Liver (tissue), 9 donors: ENCODE data around the gene NCMAP. TPM values are rescaled to one million over a fixed set of nuclear protein-coding genes. Genes with fewer than 3 reads are reported as not detected.

Experiments
- DNase-seq: peaks from one replicate; pipeline ENCODE4 v3.0.0-alpha.2; 2017; ENCODE audit warnings: low spot score
- H3K27ac ChIP-seq, 2 donors: one replicate each; pipeline ENCODE4 v1.7.0; 2013; ENCODE audit warnings: inconsistent platforms in 2 of 2, low read length in 2 of 2, control low read depth in 1 of 2, low read depth in 1 of 2, mild to moderate bottlenecking in 1 of 2
- H3K27me3 ChIP-seq, 4 donors: one replicate each; pipeline versions ENCODE4 v1.6.1 to v1.7.0; 2013; ENCODE audit warnings: low read length in 3 of 4, inconsistent platforms in 1 of 4, mild to moderate bottlenecking in 1 of 4, moderate library complexity in 1 of 4; ENCODE audit not compliant: control insufficient read depth in 4 of 4, insufficient read depth in 4 of 4
- H3K36me3 ChIP-seq, 4 donors: one replicate each; pipeline versions ENCODE4 v1.6.1 to v1.7.0; 2013; ENCODE audit warnings: low read length in 3 of 4, mild to moderate bottlenecking in 3 of 4, low read depth in 1 of 4, moderate library complexity in 1 of 4; ENCODE audit not compliant: control insufficient read depth in 4 of 4, insufficient read depth in 3 of 4
- H3K4me1 ChIP-seq, 4 donors: one replicate each; pipeline versions ENCODE4 v1.6.1 to v1.7.0; 2013; ENCODE audit warnings: low read length in 3 of 4, mild to moderate bottlenecking in 3 of 4, moderate library complexity in 1 of 4; ENCODE audit not compliant: control insufficient read depth in 4 of 4, insufficient read depth in 4 of 4
- H3K4me3 ChIP-seq, 3 donors: one replicate each; pipeline versions ENCODE4 v1.6.1 to v1.7.0; 2013; ENCODE audit warnings: low read length in 3 of 3, control low read depth in 1 of 3, low read depth in 1 of 3, mild to moderate bottlenecking in 1 of 3
- H3K9ac ChIP-seq, 2 donors: one replicate each; pipeline ENCODE4 v1.7.0; 2013; ENCODE audit warnings: low read length in 2 of 2, mild to moderate bottlenecking in 2 of 2, moderate library complexity in 2 of 2, control low read depth in 1 of 2, low read depth in 1 of 2
- H3K9me3 ChIP-seq, 4 donors: one replicate each; pipeline versions ENCODE4 v1.6.1 to v1.7.0; 2013; ENCODE audit warnings: low read length in 3 of 4; ENCODE audit not compliant: control insufficient read depth in 4 of 4
- CTCF ChIP-seq: fragments of 150-350 bp; IDR thresholded peaks from 2 replicates; pipeline ENCODE4 v1.5.1; 2017; ENCODE audit warnings: improper control_type of control experiment, low read depth, low read length; ENCODE audit not compliant: missing input control
- EGR1 ChIP-seq, 2 donors: IDR thresholded peaks; 2 replicates each; pipeline ENCODE4 v1.6.1; 2016 to 2018; ENCODE audit warnings: antibody characterized with exemption in 2 of 2, low read depth in 2 of 2
- FOXA1 ChIP-seq: IDR thresholded peaks from 2 replicates; pipeline ENCODE4 v1.6.1; 2016; ENCODE audit warnings: antibody characterized with exemption
- GABPA ChIP-seq, 2 donors: IDR thresholded peaks in 1 of 2; conservative IDR thresholded peaks in 1 of 2; 2 replicates each; pipeline ENCODE4 v1.6.1; 2016; ENCODE audit warnings: antibody characterized with exemption in 2 of 2, mild to moderate bottlenecking in 1 of 2, moderate library complexity in 1 of 2
- HNF4A ChIP-seq, 2 donors: conservative IDR thresholded peaks; 2 replicates each; pipeline ENCODE4 v1.6.1; 2016; ENCODE audit warnings: antibody characterized with exemption in 2 of 2, mild to moderate bottlenecking in 2 of 2
- HNF4G ChIP-seq: IDR thresholded peaks from 2 replicates; pipeline ENCODE4 v1.6.1; 2016; ENCODE audit warnings: antibody characterized with exemption
- MAX ChIP-seq: IDR thresholded peaks from 2 replicates; pipeline ENCODE4 v1.6.1; 2016; ENCODE audit warnings: antibody characterized with exemption
- NR2F2 ChIP-seq: IDR thresholded peaks from 2 replicates; pipeline ENCODE4 v1.6.1; 2016; ENCODE audit warnings: antibody characterized with exemption
- REST ChIP-seq: IDR thresholded peaks from 2 replicates; pipeline ENCODE4 v1.6.1; 2016; ENCODE audit warnings: antibody characterized with exemption, mild to moderate bottlenecking
- SP1 ChIP-seq: IDR thresholded peaks from 2 replicates; pipeline ENCODE4 v1.6.1; 2018; ENCODE audit warnings: antibody characterized with exemption, mild to moderate bottlenecking
- YY1 ChIP-seq: IDR thresholded peaks from 2 replicates; pipeline ENCODE4 v1.6.1; 2016; ENCODE audit warnings: antibody characterized with exemption, mild to moderate bottlenecking
- WGBS: extraction: QIAGEN DNeasy Blood & Tissue Kit; methylation state at CpG from one replicate; pipeline ENCODE4 v1.1.7; 2013; 5-methylcytosine and 5-hydroxymethylcytosine counted together
- polyA plus RNA-seq, 2 donors: library from polyadenylated mRNA; stranded (reverse) in 1 of 2; unstranded in 1 of 2; fragments of 200-250 nt in 1 of 2; fragments of >200 nt in 1 of 2; fragmentation: Nextera tagmentation in 1 of 2; extraction: Ambion mirVana in 1 of 2; gene quantifications; one replicate each; pipeline versions ENCODE4 v1.2.1 to v1.2.3, GENCODE V29; 2013 to 2015
- total RNA-seq, 2 donors: library from RNA; depleted of rRNA; stranded (reverse); fragments of >200 nt; gene quantifications; one replicate each; pipeline ENCODE4 v1.2.3, GENCODE V29; 2014
- donor health status: healthy.
- donor health status: healthy.
- donor health status: healthy.
- donor health status: healthy.
- donor health status: healthy.

Gene NCMAP
- total and polyA plus RNA-seq, 4 donors: 0.31 to 4.8 (median 0.61) TPM

- TF ChIP-seq REST (peak; percentile 90), MAX (peak; percentile 88), HNF4G (peak; percentile 7), GABPA (IDR thresholded peaks at IDR 0.05 in 1 of 2, conservative IDR thresholded peaks at IDR 0.05 in 1 of 2) (peak in 1 of 2 donors; percentile 4), EGR1 (IDR thresholded peaks at IDR 0.05; ENCODE audit: low read depth in 2 of 2) (peak; percentile 95 to 98), NR2F2 (peak; percentile 42)
Observed at GRCh38 chr1:24642481-24643362, 86.8 kb downstream of the NCMAP start, which contains the start of gene SRRM1 (continued).

- TF ChIP-seq CTCF (no peak), HNF4A (conservative IDR thresholded peaks at IDR 0.05) (peak in 1 of 2 donors; percentile 9)
- Histone ChIP-seq H3K9me3 (no peaks in the 10 kb centered on the region), H3K27me3 (no peaks in the 10 kb centered on the region), H3K36me3 (peaks cover 5 to 26% (median 19%) of the 10 kb centered on the region in 4 donors), H3K9ac (peak overlapping the region; percentile 2 to 86), H3K27ac (peak overlapping the region; percentile 86 to 92), H3K4me1 (peaks cover 8 to 28% (median 26%) of the 10 kb centered on the region in 4 donors), H3K4me3 (peak overlapping the region; percentile 84 to 96 (median 90))
- under 1% methylated on average over 53 of the region's 53 CpGs for WGBS
- peak; percentile 48 for DNase-seq
Observed at GRCh38 chr1:24643363-24644099, 87.6 kb downstream of the NCMAP start.

- Histone ChIP-seq H3K4me1 (peaks cover 8 to 28% (median 26%) of the 10 kb centered on the region in 4 donors), H3K4me3 (peak overlapping the region; percentile 29 to 96 (median 90)), H3K36me3 (peaks cover 5 to 31% (median 24%) of the 10 kb centered on the region in 4 donors), H3K9ac (peak overlapping the region; percentile 2 to 86), H3K27ac (no peak overlapping the region), H3K9me3 (no peaks in the 10 kb centered on the region), H3K27me3 (no peaks in the 10 kb centered on the region)
- no peak for DNase-seq
- TF ChIP-seq YY1 (no peak), REST (no peak), SP1 (no peak), HNF4A (conservative IDR thresholded peaks at IDR 0.05) (peak in 1 of 2 donors; percentile 1), FOXA1 (no peak)
- 0% methylated on average over 9 of the region's 9 CpGs for WGBS
Observed at GRCh38 chr1:24644100-24644384, 88.2 kb downstream of the NCMAP start.
